ENCODE data around the gene CACNB3. TPM values are rescaled to one million over a fixed set of nuclear protein-coding genes. Genes with fewer than 3 reads are reported as not detected.

CACNB3 gene
- total and polyA plus RNA-seq, 9 of the 15 experiments (the other 6 are each of a cell fraction or from before 2014, with no cell fraction given) = 0.24 to 2.0 (median 1.5) TPM

GRCh38 chr12:48814262-48815125 lies 3.8 kb upstream of the CACNB3 start (continued):
- TF ChIP-seq POLR3A (IDR thresholded peaks at IDR 0.05; ENCODE audit: borderline replicate concordance, extremely low read depth, insufficient read depth, insufficient read length) (no peak), TCF7 (IDR thresholded peaks at IDR 0.05; ENCODE audit: borderline replicate concordance) (0 out of 2 replicates have a peak, but pooled peaks have one; percentile 41), NFE2L1 (tag; IDR thresholded peaks at IDR 0.05; ENCODE audit: borderline replicate concordance, low read depth) (no peak), ZNF239 (CRISPR knock-in tag; IDR thresholded peaks at IDR 0.05) (no peak), THRA (IDR thresholded peaks at IDR 0.05) (no peak), ZNF717 (CRISPR knock-in tag; IDR thresholded peaks at IDR 0.05) (no peak), ZNF121 (CRISPR knock-in tag; conservative IDR thresholded peaks at IDR 0.05) (no peak), ASH1L (IDR thresholded peaks at IDR 0.05; ENCODE audit: borderline replicate concordance, low read depth, partially characterized antibody) (no peak), POLR2B (IDR thresholded peaks at IDR 0.05; ENCODE audit: low read depth, partially characterized antibody) (no peak), HNRNPK (IDR thresholded peaks at IDR 0.05; ENCODE audit: low read depth, low read length, poor library complexity, severe bottlenecking) (no peak), ATF1 (CRISPR knock-in tag; IDR thresholded peaks at IDR 0.05) (no peak), ATF1 (tag; IDR thresholded peaks at IDR 0.05) (peak; percentile 55), MEIS2 (IDR thresholded peaks at IDR 0.05; ENCODE audit: partially characterized antibody) (no peak), DLX4 (CRISPR knock-in tag; IDR thresholded peaks at IDR 0.05) (no peak), NKRF (IDR thresholded peaks at IDR 0.05; ENCODE audit: borderline replicate concordance) (no peak), KLF10 (CRISPR knock-in tag; IDR thresholded peaks at IDR 0.05) (no peak), ZNF778 (CRISPR knock-in tag; IDR thresholded peaks at IDR 0.05) (no peak), ZNF224 (CRISPR knock-in tag; IDR thresholded peaks at IDR 0.05) (no peak), ZMIZ1 (IDR thresholded peaks at IDR 0.05; ENCODE audit: low read depth in 2 of 2, low read length in 2 of 2) (no peak; a peak in 1 of 4 replicates), TCF15 (CRISPR knock-in tag; IDR thresholded peaks at IDR 0.05) (no peak), ZNF134 (CRISPR knock-in tag; conservative IDR thresholded peaks at IDR 0.05) (no peak)
